Suprapubic skin (tissue), 4 donors: Measurements from ENCODE around the gene DCLRE1B.

ENCODE experiments used
- EP300 ChIP-seq: sonication (generic); formaldehyde crosslinking; IDR thresholded peaks from one replicate; pipeline ENCODE4 v1.6.1; 2017; ENCODE audit warnings: antibody characterized with exemption
- POLR2A ChIP-seq, 2 donors: fragments of 450-650 bp; IDR thresholded peaks; one replicate each; pipeline ENCODE4 v1.6.1; 2017; ENCODE audit warnings: antibody characterized with exemption in 2 of 2, mild to moderate bottlenecking in 2 of 2, moderate library complexity in 2 of 2
- POLR2AphosphoS5 ChIP-seq, 3 donors: sonication (generic); formaldehyde crosslinking; IDR thresholded peaks; one replicate each; pipeline ENCODE4 v1.6.1; 2017; ENCODE audit warnings: antibody characterized with exemption in 3 of 3
- TF ChIP-seq, protein P1 (sequence below), 2 donors: fragments of 200-600 bp in 1 of 2; fragments of 450-650 bp in 1 of 2; sonication (generic) in 1 of 2; IDR thresholded peaks; one replicate each; pipeline ENCODE4 v1.5.1; 2016 to 2019; ENCODE audit warnings: antibody characterized with exemption in 2 of 2, mild to moderate bottlenecking in 1 of 2, moderate library complexity in 1 of 2

DNA sequence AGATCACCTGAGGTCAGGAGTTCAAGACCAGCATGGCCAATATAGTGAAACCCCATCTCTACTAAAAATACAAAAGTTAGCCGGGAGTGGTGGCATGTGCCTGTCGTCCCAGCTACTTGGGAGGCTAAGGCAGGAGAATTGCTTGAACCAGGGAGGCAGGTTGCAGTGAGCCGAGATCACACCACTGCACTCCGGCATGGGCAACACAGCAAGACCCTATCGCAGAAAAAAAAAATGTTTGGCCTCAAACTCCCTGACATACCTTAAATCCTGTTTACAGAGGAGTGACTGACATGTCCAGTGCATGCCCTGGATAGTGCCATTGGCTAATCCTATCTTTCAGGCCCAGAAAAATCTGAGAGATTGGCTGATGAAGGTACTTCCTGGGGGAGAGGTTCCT is 11.8 kb downstream of the DCLRE1B start:
- TF ChIP-seq POLR2AphosphoS5 (IDR thresholded peaks at IDR 0.05) (no peak), POLR2A (IDR thresholded peaks at IDR 0.05) (no peak), EP300 (no peak)
- TF ChIP-seq, protein P1, sequence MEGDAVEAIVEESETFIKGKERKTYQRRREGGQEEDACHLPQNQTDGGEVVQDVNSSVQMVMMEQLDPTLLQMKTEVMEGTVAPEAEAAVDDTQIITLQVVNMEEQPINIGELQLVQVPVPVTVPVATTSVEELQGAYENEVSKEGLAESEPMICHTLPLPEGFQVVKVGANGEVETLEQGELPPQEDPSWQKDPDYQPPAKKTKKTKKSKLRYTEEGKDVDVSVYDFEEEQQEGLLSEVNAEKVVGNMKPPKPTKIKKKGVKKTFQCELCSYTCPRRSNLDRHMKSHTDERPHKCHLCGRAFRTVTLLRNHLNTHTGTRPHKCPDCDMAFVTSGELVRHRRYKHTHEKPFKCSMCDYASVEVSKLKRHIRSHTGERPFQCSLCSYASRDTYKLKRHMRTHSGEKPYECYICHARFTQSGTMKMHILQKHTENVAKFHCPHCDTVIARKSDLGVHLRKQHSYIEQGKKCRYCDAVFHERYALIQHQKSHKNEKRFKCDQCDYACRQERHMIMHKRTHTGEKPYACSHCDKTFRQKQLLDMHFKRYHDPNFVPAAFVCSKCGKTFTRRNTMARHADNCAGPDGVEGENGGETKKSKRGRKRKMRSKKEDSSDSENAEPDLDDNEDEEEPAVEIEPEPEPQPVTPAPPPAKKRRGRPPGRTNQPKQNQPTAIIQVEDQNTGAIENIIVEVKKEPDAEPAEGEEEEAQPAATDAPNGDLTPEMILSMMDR (IDR thresholded peaks at IDR 0.05): no peak
